Loucy (cell line): Measurements from ENCODE around the gene GPATCH2L.

ENCODE experiments used
- H2AFZ ChIP-seq: fragments of 200-600 bp; sonication (generic); 2 replicates; pipeline ENCODE4 v1.6.0; 2016; ENCODE audit warnings: antibody characterized with exemption, mild to moderate bottlenecking, low read length, moderate library complexity
- H3F3A ChIP-seq: fragments of 200-600 bp; 2 replicates; pipeline ENCODE4 v1.6.0; 2016; ENCODE audit warnings: antibody characterized with exemption, low read depth, mild to moderate bottlenecking
- H3K27me3 ChIP-seq: fragments of 200-600 bp; sonication (generic); 2 replicates; pipeline ENCODE4 v1.6.1; 2014; ENCODE audit warnings: low read length, mild to moderate bottlenecking; ENCODE audit not compliant: insufficient read depth, poor library complexity, severe bottlenecking
- H3K36me3 ChIP-seq: fragments of 200-600 bp; sonication (generic); 2 replicates; pipeline ENCODE4 v1.6.1; 2016; ENCODE audit warnings: low read length; ENCODE audit not compliant: insufficient read depth
- H3K4me1 ChIP-seq: fragments of 200-600 bp; sonication (generic); 2 replicates; pipeline ENCODE4 v1.5.1; 2014; ENCODE audit warnings: low read length, mild to moderate bottlenecking; ENCODE audit not compliant: insufficient read depth, poor library complexity, severe bottlenecking
- H3K4me2 ChIP-seq: fragments of 200-600 bp; sonication (generic); 2 replicates; pipeline ENCODE4 v1.6.0; 2014; ENCODE audit warnings: antibody characterized with exemption, low read length, low read depth, mild to moderate bottlenecking; ENCODE audit not compliant: poor library complexity, severe bottlenecking
- H3K4me3 ChIP-seq: fragments of 200-600 bp; sonication (generic); 2 replicates; pipeline ENCODE4 v1.5.1; 2014; ENCODE audit warnings: low read length, mild to moderate bottlenecking, mixed read lengths; ENCODE audit not compliant: poor library complexity, severe bottlenecking
- H3K79me2 ChIP-seq: fragments of 200-600 bp; sonication (generic); 2 replicates; pipeline ENCODE4 v1.6.1; 2014; ENCODE audit warnings: low read length; ENCODE audit not compliant: insufficient read depth
- H3K9ac ChIP-seq: fragments of 200-600 bp; sonication (generic); 2 replicates; pipeline ENCODE4 v1.6.0; 2014; ENCODE audit warnings: mild to moderate bottlenecking, low read depth, low read length, moderate library complexity; ENCODE audit not compliant: poor library complexity, severe bottlenecking
- H3K9me2 ChIP-seq: fragments of 200-600 bp; sonication (generic); replicated peaks from 2 replicates; pipeline ENCODE4 v1.6.1; 2016; ENCODE audit warnings: low read depth, low read length, mixed read lengths
- H3K9me3 ChIP-seq: fragments of 200-600 bp; sonication (generic); 2 replicates; pipeline ENCODE4 v1.6.1; 2014; ENCODE audit warnings: mild to moderate bottlenecking, antibody characterized with exemption, low read length, low read depth; ENCODE audit not compliant: insufficient read depth
- H4K20me1 ChIP-seq: fragments of 200-600 bp; sonication (generic); 2 replicates; pipeline ENCODE4 v1.6.0; 2014; ENCODE audit warnings: antibody characterized with exemption, low read length, mild to moderate bottlenecking; ENCODE audit not compliant: insufficient read depth, poor library complexity, severe bottlenecking
- CTCF ChIP-seq: fragments of 200-600 bp; sonication (generic); conservative IDR thresholded peaks from 2 replicates; pipeline ENCODE4 v1.5.1; 2014; ENCODE audit warnings: mild to moderate bottlenecking, antibody characterized with exemption, low read length
- EZH2phosphoT487 ChIP-seq: fragments of 200-600 bp; IDR thresholded peaks from 2 replicates; pipeline ENCODE4 v1.6.1; 2018; ENCODE audit warnings: antibody characterized with exemption, mild to moderate bottlenecking, moderate library complexity, borderline replicate concordance

GPATCH2L gene

DNA sequence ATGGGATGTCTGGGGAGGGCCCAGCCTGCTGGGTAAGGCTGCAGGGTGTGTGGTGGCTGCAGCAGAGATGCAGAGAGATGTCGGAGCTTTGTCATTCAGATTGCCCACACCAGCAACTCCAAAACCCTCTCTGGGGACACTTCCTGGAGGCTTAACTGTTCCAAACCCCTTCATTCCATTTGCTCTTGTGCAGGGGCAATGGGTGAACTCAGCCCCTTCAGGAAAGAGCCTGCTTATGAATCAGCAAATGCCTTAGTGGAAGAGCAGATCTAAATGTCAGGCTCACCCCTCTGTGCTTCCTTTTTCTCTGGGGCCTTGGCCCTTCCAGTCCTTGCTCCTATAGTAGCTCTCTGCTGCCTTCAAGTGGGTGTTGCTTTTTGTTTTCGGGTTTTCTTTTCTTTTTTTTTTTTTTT is 36.7 kb upstream of the GPATCH2L start:
- Histone ChIP-seq H3K4me1 (no peaks in the 10 kb centered on the region), H3K36me3 (no peaks in the 10 kb centered on the region), H3K79me2 (no peaks in the 10 kb centered on the region), H3K4me2 (no peak overlapping the region), H3K9me2 (no peaks in the 10 kb centered on the region), H3K9me3 (no peaks in the 10 kb centered on the region), H3K9ac (no peak overlapping the region), H2AFZ (no peak overlapping the region), H3K27me3 (no peaks in the 10 kb centered on the region), H3K4me3 (no peak overlapping the region), H3F3A (no peaks in the 10 kb centered on the region), H4K20me1 (no peaks in the 10 kb centered on the region)
- TF ChIP-seq EZH2phosphoT487: no peak
- TF ChIP-seq CTCF: no peak

GRCh38 chr14:76117789-76118484 is 33.8 kb upstream of the GPATCH2L start:
- no peaks in the 10 kb centered on the region for H3K9me2 ChIP-seq
- TF ChIP-seq EZH2phosphoT487: no peak
- TF ChIP-seq CTCF: no peak
- H3K36me3 ChIP-seq: no peaks in the 10 kb centered on the region
- H3K9me3 ChIP-seq: no peaks in the 10 kb centered on the region
- no peaks in the 10 kb centered on the region for H3K79me2 ChIP-seq
- H3F3A ChIP-seq: no peaks in the 10 kb centered on the region
- H3K4me3 ChIP-seq: no peak overlapping the region
- no peak overlapping the region for H2AFZ ChIP-seq
- no peak overlapping the region for H3K4me2 ChIP-seq
- H4K20me1 ChIP-seq: no peaks in the 10 kb centered on the region
- H3K4me1 ChIP-seq: no peaks in the 10 kb centered on the region
- no peaks in the 10 kb centered on the region for H3K27me3 ChIP-seq
- no peak overlapping the region for H3K9ac ChIP-seq

- no peak overlapping the region for H3K4me2 ChIP-seq
- no peak overlapping the region for H3K4me3 ChIP-seq
- H3K9me2 ChIP-seq: no peaks in the 10 kb centered on the region
- H4K20me1 ChIP-seq: no peaks in the 10 kb centered on the region
- no peak overlapping the region for H3K9ac ChIP-seq
- no peaks in the 10 kb centered on the region for H3K27me3 ChIP-seq
- no peak overlapping the region for H2AFZ ChIP-seq
- H3K9me3 ChIP-seq: no peaks in the 10 kb centered on the region
- TF ChIP-seq EZH2phosphoT487 (no peak), CTCF (no peak)
- no peaks in the 10 kb centered on the region for H3K79me2 ChIP-seq
- H3F3A ChIP-seq: no peaks in the 10 kb centered on the region
- H3K4me1 ChIP-seq: no peaks in the 10 kb centered on the region
- no peaks in the 10 kb centered on the region for H3K36me3 ChIP-seq
Observed at GRCh38 chr14:76118594-76118993, 33.1 kb upstream of the GPATCH2L start.
